ENCODE results near the gene DEF6. TPM values are rescaled to one million over a fixed set of nuclear protein-coding genes. Genes with fewer than 3 reads are reported as not detected.
A peak's percentile ranks its signal among the peaks of the same experiment; 100 is the strongest.
"Not testable (repeated sequence)": the region's sequence is repeated elsewhere in the genome, so short reads cannot be mapped to it uniquely, and the experiment has no call there.

DEF6 gene
- total RNA-seq, 1 experiment from 2014 or later = 5.7 TPM

DNA sequence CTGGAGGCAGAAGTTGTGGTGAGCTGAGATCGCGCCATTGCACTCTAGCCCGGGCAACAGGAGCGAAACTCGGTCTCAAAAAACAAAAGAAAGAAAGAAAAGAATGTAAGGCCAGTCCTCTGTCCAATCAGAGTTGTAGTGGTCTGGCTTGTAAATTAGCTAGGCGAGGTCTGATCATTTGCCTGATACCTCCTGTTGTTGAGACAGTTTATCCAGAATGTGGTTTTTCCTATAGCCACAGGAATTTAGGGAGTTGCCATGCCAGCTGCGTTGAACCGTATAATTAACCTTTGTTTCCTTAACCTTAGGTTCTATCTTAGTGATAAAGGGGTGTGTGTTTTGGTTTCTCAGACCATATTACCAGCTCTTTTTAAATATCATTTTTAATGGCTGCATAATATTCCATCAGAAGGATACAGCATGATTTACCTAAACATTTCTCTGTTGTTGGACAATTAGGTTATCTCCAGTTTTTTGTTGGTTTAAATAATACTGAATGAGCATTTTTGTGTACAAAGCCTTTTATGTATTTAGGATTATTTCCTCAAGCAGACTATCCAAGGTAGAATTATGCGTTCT is 33.0 kb downstream of the DEF6 start:
- no TSS peak for BruUV-seq (replicated peaks)
- no peaks in the 10 kb centered on the region; the same call in 1 of the 2 replicates for H3K9me3 ChIP-seq
- ChIA-PET POLR2A (no interaction called here), CTCF (no interaction called here)
- Mint-ChIP-seq H3K4me3 (ENCODE audit: unreplicated experiment) (no peak overlapping the region), H3K9me3 (ENCODE audit: unreplicated experiment) (peaks cover 17% of the 10 kb centered on the region), H3K4me1 (ENCODE audit: low read depth, unreplicated experiment) (no peaks in the 10 kb centered on the region), H3K36me3 (ENCODE audit: insufficient read depth, unreplicated experiment) (no peaks in the 10 kb centered on the region), H3K27me3 (ENCODE audit: insufficient read depth, unreplicated experiment) (peaks cover 10% of the 10 kb centered on the region), H3K27ac (ENCODE audit: unreplicated experiment) (no peak overlapping the region)
- H3K4me3 ChIP-seq (ENCODE audit: low read depth, low read length) = no peak overlapping the region
- TF ChIP-seq CTCF (IDR thresholded peaks at IDR 0.05; ENCODE audit: insufficient read depth in 1 of 2, low read depth in 1 of 2, low read length in 1 of 2, severe bottlenecking in 1 of 2, unreplicated experiment in 1 of 2) = no peak
- H3K27me3 ChIP-seq (replicated peaks; ENCODE audit: control insufficient read depth, insufficient read depth, low read length) = no peaks in the 10 kb centered on the region
- H3K36me3 ChIP-seq (ENCODE audit: control insufficient read depth, insufficient read depth, low read length) = no peaks in the 10 kb centered on the region
- H3K4me1 ChIP-seq = peaks cover 13% of the 10 kb centered on the region; the same call in 1 of the 2 replicates
- intact Hi-C loops (cut with micrococcal nuclease; ENCODE audit: unreplicated experiment) = no loop called here
- DNase-seq = no peak

DNA sequence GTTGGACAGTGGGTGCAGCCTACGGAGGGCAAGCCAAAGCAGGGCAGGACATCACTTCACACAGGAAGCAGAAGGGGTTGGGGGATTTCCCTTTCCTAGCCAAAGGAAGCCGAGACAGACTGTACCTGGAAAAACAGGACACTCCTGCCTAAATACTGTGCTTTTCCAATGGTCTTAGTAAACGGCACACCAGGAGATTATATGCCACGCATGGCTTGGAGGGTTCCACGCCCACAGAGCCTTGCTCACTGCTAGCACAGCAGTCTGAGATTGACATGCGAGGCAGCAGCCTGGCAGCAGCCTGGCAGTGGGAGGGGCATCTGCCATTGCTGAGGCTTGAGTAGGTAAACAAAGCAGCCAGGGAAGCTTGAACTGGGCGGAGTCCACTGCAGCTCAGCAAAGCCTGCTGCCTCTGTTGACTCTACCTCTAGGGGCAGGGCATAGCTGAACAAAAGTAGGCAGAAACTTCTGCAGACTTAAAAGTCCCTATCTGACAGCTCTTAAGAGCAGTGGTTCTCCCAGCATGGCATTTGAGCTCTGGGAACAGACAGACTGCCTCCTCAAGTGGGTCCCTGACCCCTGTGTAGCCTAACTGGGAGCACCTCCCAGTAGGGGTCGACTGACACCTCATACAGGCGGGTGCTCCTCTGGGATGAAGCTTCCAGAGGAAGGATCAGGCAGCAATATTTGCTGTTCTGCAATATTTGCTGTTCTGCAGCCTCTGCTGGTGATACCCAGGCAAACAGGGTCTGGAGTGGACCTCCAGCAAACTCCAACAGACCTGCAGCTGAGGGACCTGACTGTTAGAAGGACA is 34.7 kb downstream of the DEF6 start:
- CTCF ChIA-PET = interaction anchor here (0.5 kb wide), 1 partner anchor 65 kb away, joined by 5 read pairs; no protein-coding TSS in a partner anchor
- intact Hi-C loops (cut with micrococcal nuclease; ENCODE audit: unreplicated experiment); H3K4me1 Mint-ChIP-seq (ENCODE audit: low read depth, unreplicated experiment); H3K9me3 ChIP-seq; H3K36me3 ChIP-seq (ENCODE audit: control insufficient read depth, insufficient read depth, low read length); H3K36me3 Mint-ChIP-seq (ENCODE audit: insufficient read depth, unreplicated experiment); H3K27ac Mint-ChIP-seq (ENCODE audit: unreplicated experiment); H3K4me3 ChIP-seq (ENCODE audit: low read depth, low read length); H3K4me3 Mint-ChIP-seq (ENCODE audit: unreplicated experiment); BruUV-seq (replicated peaks); POLR2A ChIA-PET; H3K27me3 ChIP-seq (replicated peaks; ENCODE audit: control insufficient read depth, insufficient read depth, low read length): not testable (repeated sequence)
- H3K4me1 ChIP-seq = peaks cover 11% of the 10 kb centered on the region; the same call in 1 of the 2 replicates
- Mint-ChIP-seq H3K27me3 (ENCODE audit: insufficient read depth, unreplicated experiment) (peaks cover 13% of the 10 kb centered on the region), H3K9me3 (ENCODE audit: unreplicated experiment) (peaks cover 17% of the 10 kb centered on the region)
- peak; percentile 32 to 51 for DNase-seq

GRCh38 chr6:35341557-35341956 is 43.9 kb downstream of the DEF6 start:
- no peak overlapping the region for H3K4me3 Mint-ChIP-seq (ENCODE audit: unreplicated experiment)
- POLR2A ChIA-PET = interaction anchor here (0.6 to 1.5 kb wide), 4 partner anchors 14 to 391 kb away, joined by 3 to 6 read pairs (median 4); partner anchors contain the start of gene RPL10A
- BruUV-seq (replicated peaks) = no TSS peak
- Histone ChIP-seq H3K4me1 (peaks cover 6% of the 10 kb centered on the region), H3K27me3 (replicated peaks; ENCODE audit: control insufficient read depth, insufficient read depth, low read length) (no peaks in the 10 kb centered on the region), H3K9me3 (no peaks in the 10 kb centered on the region), H3K4me3 (ENCODE audit: low read depth, low read length) (no peak overlapping the region), H3K36me3 (ENCODE audit: control insufficient read depth, insufficient read depth, low read length) (no peaks in the 10 kb centered on the region)
- H3K27ac Mint-ChIP-seq (ENCODE audit: unreplicated experiment) = no peak overlapping the region
- peaks cover 3% of the 10 kb centered on the region for H3K27me3 Mint-ChIP-seq (ENCODE audit: insufficient read depth, unreplicated experiment)
- DNase-seq = no peak
- intact Hi-C loops (cut with micrococcal nuclease; ENCODE audit: unreplicated experiment) = no loop called here
- CTCF ChIA-PET = interaction anchor here (0.6 to 3.5 kb wide), 14 partner anchors 14 to 126 kb away, joined by 3 to 50 read pairs (median 4); partner anchors contain the start of genes DEF6, FANCE and RPL10A
- no peaks in the 10 kb centered on the region for H3K4me1 Mint-ChIP-seq (ENCODE audit: low read depth, unreplicated experiment)
- no peaks in the 10 kb centered on the region for H3K9me3 Mint-ChIP-seq (ENCODE audit: unreplicated experiment)
- no peak for TF ChIP-seq CTCF (IDR thresholded peaks at IDR 0.05; ENCODE audit: insufficient read depth in 1 of 2, low read depth in 1 of 2, low read length in 1 of 2, severe bottlenecking in 1 of 2, unreplicated experiment in 1 of 2)
- peaks cover 17% of the 10 kb centered on the region for H3K36me3 Mint-ChIP-seq (ENCODE audit: insufficient read depth, unreplicated experiment)
